Limb (tissue), 2 donors: Measurements from ENCODE around the gene KRTAP10-3.
"Not testable (repeated sequence)": the region's sequence is repeated elsewhere in the genome, so short reads cannot be mapped to it uniquely, and the experiment has no call there.

Source experiments
- DNase-seq, 2 donors: peaks; one replicate each; pipeline ENCODE4 v3.0.0-alpha.2; 2016; ENCODE audit errors: extremely low spot score in 2 of 2

KRTAP10-3 gene

DNA sequence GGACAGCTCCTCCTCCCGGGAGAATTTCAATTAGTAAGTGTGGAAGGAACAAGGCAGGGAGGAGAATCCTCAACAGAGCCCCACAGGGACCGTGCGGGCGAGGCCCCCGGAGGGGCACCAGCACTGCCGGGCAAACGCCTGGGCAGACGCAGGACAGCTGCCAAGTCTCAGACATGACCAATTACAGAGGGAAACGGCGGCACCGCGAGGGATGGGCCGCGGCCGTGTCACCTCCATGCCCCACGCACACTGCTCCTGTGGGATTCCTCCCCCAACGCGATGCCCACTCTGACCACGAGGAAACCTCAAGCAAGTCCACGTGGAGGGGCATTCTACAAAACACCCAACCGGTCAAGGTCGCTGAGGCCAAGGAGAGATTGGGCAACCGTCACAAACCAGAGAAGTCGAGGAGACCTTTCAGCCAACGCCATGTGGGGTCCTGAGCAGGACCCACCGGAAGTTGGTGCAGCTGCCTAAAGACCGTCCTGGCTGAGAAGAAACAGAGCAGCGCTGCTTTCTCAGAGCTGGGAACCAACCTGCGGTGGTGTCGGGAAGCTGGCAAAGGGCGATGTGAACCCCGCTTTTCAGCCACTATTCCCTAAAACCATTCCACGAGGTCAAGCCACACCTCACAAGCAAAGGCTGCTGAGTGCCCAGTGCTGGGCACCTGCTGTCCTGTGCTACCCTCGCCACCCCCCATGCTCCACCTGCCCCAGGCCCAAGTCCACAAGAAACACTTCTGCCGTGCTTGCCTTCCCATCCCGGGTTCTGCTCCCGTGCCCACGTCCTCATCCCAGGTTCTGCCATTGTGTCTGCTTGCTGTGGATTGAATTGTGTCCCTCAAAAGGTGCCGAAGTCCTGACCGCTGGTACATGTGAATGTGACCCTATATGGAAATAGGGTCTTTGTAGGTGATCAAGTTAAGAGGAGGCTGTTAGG is 13.5 kb upstream of the KRTAP10-3 start:
- peak in 1 of 2 donors; percentile 18 for DNase-seq

DNA sequence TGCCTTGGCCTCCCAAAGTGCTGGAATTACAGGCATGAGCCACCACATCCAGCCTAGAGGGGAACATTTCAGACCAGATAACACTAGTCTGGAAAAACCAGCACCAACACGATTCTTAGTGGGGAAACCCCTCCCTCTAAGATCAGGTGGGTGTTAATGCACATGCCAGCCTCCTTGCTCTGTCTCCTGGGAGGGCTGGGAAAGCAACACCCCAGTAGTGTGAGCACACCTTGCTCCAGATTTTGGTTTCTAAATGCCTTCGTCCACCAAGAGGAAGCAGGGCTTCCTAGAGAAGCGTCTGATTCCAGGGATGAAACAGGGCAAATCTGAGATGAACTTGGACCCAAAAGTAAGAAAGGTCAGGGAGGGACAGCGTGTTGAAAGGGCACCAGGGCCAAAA is 12.7 kb upstream of the KRTAP10-3 start:
- DNase-seq = no peak

DNA sequence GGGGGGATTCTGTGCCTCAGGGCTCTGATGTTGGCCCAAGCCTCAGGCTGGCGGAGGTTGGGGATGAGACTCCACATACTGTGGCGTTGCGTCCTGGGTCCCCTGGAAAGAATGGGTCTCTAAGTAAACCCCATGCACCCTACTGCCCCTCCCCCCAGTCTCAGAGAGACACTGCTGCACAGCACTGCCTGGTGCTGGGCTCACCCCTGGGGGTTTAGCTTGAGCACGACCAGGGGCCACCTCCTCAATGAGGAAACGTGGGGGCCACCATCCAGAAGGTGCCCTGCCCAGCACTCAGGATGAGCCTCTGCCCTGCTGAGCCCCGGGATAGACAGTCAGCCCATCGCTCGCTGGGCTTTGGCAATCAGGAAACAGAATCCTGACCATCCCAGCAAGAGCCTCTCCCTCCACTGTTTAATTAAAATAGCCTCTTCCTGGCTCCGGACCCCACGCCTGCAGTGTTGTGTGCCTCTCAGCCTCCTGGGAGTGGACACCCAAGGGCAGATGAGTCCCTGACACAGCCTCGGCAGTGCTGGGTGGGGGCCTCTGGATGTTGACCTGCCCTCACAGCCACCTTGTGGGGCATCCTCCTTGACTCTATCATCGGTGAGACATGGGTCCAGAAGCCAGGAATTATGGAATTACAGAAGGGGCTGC is 11.4 kb upstream of the KRTAP10-3 start:
- no peak for DNase-seq

DNA sequence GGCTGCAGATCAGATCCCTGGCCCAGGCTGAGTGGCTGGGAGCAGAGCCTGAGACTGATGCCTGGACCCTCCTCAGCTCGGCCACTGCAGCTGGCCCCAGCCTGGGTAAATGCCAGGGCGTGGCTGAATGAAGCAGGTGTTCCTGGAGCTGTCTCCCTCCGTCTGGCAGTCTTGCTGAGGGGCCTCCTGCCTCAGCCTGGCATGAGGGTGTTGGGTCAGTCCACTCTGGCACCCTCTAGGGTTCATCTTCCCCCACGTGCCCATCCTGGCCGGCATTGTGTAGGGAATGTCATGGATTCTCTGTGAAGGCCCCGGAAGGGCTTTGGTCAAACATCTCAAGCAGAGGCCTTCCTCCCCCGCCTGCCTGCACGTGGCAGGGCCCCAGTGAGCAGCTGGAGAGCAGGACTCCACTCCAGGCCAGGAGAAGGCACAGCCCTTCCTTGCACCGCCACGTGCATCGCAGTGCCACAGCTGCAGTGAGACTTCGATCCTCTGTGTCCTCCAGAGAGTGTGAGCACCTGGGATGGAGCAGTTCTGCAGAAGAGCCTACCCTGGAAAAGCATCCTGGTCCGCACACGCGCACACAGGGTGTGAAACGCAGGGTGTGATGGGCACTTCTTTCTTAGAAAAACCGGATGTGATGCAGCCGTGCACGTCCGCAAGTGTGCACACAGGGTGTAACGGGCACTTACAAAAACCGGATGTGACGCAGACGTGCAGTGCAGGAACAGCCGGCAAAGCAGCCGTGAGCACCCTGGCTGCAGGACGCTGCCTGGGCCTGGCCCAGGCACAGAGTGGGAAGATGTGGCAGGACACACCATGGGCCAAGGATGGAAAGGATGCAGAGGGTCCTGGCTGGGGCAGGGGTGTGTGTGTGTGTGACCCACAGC is 10.3 kb upstream of the KRTAP10-3 start:
- DNase-seq = no peak

DNA sequence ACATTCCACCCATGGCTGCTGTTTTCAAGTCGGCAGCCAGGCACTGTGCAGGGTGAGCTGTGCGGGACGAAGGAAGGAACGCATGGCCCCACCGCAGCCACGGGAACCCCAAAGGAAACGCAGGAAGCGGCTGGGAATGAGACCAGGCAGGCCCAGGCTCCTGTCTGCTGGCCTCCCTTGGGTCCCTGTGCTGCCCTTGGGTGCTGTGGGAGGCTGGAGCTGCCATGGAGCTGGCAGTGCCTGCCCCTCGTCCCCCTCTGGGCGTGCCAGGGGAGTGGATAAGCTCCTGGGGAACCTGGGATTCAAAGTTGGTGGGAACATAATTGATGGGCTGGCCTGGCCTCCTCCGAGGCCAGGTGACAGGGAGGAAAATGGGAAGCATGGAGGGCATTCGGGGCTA is 9.7 kb upstream of the KRTAP10-3 start:
- no peak for DNase-seq

DNA sequence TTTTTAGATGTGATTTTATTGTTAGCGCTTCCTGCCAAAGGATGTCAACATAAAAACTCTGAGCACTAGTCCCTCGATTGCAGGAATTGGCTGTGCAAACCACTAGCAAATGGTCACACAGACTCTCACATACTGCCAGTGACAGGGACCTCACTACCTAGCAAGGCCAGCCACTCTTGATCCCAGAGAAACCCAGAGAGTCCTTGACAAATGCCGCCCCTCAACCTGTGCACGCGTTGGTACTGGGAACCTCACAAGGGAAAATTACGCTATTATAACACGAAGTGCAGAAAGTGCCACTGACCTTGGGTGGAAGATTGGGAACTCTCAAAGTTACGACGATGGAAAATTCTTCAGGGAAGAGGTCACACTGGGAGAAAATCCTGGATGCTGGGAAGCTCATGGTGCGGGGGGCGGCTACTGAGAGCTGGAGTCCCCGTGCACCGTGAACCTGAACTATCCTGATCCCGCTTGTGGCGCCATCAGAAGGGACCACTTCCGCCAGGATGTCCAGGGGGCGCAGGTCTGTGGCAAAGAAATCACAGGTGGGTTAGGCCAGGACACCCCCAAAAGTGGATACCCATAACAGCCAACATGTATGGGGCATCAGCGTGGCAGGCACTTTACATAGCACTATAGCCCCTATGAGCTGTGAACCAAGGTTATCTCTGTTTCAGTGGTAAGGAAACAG is 9.0 kb upstream of the KRTAP10-3 start:
- no peak for DNase-seq

DNA sequence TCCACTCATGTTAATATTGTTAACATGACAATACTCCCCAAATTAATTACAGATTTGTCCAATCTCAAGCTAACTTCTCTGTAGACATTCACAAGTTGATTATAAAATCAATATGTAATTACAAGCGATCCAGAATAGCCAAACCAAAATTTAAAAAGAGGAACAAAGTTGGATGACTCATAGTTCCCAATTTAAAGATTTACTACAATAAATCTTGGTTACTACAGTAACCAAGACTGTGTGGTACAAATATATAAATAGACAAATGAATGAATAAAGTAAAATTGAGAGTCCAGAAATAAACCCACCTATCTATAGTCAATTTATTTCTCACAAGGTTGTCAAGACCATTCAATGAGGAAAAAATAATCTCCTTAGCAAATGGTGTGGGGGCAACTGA is 7.8 kb upstream of the KRTAP10-3 start:
- DNase-seq = no peak

DNA sequence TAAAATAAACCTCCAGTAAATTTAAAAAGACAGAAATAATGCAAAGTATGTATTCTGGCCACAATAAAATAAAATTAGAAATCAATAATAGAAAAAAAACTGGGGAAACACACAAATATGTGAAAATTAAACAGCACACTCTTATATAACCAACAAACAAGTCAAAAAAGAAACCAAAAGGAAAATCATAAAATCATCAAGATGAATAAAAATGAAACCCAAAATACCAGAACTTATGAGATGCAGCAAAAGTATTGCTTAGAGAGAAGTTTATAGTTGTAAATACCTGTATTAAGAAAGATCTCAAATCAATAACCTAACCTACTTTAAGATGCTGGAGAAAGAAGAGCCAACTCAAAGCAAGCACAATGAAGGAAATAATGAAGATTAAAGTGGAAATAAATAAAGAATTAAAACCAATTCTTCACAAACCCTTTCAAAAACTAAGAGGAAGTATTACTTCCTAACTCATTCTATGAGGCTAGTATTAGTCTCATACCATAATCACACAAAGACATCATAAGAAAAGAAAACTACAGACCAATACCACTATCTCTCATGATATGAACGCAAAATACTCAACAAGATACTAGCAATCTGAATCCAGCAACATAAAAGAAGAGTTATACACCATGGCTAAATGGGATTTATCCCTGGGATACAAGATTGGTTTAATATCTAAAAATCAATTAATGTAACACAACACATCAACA is 6.4 kb upstream of the KRTAP10-3 start:
- DNase-seq = no peak

DNA sequence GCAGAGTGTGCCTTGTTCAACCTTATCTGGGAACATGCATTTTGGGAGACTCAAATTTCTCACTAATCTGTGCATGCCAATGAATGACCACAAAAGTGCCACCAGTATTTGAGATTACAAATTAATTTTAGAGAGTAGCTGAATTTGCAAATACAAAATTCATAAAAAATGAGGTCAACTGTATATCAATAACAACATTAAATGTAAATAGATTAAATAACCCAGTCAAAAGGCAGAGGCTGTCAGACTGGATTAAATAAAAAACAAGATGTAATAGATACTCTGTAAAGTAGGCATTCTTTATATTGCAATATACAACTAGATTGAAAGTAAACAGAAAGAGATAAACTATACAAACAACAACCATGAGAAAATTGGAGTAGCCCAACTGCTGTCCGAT is 5.5 kb upstream of the KRTAP10-3 start:
- no peak for DNase-seq

DNA sequence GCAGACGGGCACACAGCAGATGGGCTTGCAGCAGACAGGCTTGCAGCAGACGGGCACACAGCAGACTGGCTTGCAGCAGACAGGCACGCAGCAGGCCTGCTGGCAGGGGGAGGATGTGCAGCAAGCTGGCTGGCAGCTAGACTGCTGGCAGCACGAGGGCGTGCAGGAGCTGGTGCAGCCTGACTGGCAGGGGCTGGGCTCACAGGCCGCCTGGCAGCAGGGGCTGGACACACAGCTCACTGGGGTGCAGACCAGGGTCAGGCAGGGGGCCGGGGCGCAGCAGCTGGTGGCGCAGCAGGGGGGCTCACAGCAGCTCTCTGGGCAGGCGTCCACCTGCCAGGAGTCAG is 293 bp downstream of the KRTAP10-3 start:
- DNase-seq = not testable (repeated sequence)

DNA sequence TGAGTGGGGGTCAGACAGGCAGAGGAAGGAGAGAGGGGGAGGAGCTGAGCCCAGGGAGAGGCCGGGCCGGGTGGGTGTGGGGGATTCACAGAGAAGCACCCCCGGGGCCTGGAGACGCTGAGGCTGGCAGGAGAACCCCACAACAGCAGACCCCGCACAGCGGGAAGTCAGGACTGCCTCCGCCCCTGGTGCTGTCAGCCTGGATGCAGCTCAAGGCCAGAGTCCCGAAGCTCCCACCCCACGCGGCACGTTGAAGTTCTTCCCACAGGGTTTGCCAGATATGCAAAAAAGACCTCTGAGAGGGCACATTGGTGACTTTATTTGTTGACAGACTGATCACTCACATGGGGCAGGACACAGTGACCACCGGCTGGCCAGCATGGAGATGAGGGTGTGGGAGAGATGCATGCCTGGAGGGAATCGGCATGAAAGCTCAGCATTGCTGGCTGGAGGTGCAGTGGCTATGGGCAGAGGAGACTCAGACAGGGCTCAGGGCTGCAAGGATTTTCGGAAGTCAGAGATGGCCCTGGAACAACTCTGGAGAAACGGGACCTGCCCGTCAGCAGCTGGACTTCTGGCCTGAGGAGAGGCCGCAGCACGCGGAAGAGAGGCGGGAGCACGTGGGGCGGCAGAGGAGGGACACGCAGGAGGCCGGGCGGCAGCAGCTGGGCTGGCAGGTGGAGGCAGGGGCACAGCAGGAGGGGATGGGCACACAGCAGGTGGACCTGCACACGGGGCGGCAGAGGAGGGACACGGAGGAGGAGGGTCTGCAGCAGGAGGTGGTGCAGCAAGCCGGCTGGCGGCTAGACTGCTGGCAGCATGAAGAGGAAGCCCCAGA is 885 bp downstream of the KRTAP10-3 start:
- DNase-seq = no peak

DNA sequence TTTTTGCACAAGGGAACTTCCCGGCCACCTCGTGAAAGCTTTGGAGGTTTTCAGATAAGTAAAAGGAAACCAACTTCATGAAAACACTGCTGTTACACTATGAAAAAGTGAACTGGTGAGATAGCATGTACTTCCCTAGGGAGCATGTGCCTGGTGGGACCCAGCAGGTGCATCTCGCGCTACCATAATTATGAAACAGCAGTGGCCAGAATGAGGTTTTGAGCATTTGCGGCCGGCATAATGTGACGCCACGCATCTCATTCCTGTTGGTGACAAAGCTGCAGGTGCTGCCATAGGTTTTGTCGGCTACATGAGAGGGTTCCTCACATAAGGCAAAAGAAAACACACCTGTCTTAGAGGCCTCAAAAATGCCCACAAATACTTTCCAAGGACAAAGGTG is 1.7 kb downstream of the KRTAP10-3 start:
- DNase-seq = no peak

DNA sequence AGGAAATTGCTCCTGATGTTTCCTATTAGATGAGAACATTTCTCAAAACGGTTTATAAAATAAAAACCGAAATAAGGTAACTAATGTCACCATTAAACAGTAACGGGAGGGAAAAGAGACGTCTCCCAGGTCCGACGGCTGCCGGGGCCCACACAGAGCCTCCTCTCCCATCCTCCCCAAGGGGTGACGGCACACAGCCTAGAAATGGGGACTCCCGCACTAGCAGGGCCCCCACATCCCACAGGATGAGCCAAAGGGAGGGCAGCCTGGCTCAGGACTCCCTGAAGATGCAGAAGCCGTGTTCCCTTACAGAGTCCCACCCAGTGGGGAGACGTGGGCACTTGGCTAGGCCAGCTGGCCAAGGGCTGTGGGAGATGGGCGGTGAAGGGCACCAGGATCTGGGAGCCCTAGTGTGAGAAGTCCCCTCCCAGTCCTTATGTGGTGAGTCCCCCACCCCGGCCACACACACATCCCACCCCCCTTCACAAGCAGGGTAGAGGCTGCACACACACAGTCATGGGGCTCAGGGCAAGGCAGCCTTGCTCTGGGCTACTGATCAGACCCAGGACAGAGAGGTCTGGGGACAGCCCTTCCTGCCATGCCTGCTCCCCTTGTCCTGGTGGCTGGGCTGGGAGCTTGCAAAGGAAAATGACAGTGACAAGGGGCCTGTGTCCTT is 3.3 kb downstream of the KRTAP10-3 start:
- DNase-seq = no peak

DNA sequence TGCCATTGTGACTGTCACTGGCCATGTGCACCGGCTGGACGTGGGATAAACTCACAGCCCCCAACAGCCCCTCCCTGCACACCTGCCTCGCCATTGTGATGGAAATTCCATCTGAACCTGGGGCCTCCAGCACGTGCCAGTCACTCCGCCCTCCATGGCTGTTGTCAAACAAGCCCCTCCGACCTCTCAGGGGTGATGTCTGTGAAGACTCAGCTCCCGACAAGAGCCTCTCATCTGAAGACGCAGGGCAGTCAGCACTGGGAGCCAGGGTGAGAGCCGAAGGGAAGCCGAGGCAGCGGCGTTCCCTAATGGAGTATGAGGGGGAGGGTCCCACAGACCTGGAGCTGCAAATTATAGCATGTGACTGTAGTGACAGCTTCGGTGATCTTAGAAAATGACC is 5.9 kb downstream of the KRTAP10-3 start:
- no peak for DNase-seq

DNA sequence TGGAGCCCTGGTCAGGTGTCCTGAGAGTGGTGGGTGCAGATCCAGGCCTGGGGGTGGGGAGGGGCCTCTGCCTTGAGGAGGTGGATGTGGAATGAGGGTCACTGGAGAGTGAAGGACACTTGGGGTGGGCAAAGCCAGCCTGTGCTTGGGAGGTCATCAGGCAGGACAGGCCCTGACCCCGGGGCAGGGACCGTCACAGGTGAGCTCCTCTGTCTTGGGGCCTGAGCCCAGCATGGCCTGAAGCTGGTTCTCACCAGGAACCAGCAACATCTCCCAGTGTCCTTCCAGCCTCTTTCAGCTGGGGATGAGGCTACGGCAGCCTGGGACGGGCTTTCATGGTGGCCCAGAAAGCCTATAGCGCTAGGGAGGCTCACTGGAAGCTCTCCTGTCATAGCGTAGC is 6.5 kb downstream of the KRTAP10-3 start:
- DNase-seq = no peak

DNA sequence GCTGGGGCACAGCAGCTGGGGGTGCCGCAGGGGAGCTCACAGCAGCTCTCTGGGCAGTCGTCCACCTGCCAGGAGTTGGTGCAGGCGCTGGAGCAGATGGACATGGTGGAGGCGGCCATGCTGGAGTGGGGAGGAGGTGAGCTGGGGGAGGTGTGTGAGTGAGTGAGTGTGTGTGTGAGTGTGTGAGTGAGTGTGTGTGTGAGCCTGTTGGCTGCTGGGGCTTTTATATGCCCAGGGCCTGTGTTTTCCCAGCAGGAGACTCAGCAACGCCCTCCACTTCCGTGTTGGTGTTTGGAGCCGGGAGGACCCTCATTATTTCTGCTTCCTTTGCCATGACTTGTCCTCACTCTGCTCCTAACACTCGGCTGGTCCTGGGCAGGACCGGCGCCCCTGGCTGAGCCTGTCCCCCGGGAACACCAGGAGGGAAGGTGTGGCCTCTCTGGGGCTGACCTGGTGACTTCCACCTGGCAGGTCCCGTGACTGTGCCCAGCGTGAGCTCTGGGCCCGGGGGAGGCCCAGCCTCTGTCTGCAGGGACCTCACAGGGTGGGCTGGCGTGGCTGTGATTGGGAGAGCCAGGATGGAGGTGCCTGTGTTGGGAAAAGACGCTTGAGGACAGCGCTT is 7.1 kb downstream of the KRTAP10-3 start, which contains the start of gene KRTAP10-2:
Gene KRTAP10-2 (minus strand): TSS at position 166 of the 622 bp plus-strand sequence. CDS start 47 bp downstream, at position 119.
- no peak for DNase-seq

DNA sequence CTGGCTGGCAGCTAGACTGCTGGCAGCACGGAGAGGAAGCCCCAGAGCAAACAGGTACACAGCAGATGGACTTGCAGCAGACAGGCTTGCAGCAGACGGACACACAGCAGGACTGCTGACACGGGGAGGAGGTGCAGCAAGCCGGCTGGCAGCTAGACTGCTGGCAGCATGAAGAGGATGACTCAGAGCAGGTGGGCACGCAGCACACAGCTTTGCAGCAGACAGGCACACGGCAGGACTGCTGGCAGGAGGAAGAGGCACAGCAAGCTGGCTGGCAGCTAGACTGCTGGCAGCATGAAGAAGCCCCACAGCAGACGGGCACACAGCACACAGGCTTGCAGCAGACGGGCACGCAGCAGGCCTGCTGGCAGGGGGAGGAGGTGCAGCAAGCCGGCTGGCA is 7.8 kb downstream of the KRTAP10-3 start:
- DNase-seq = no peak

DNA sequence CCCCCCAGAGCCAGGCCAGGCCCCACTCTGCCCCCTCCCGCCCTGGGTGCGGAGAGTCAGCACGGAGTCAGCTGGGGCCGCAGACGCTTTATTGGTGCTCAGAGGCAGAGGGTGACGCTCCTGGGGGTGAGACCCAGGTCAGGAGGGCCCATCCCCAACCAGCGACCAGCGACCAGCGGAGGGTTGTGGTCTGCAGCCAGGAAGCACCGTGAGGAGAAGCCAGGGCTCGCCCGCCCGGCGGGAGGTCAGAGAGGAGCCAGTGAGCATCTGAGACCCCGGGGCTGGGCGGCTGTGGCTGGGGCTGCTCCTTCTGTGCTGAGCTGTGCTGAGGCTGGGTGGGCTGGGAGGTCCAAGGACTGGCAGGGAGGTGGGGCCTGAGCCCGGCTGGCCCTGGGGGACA is 8.3 kb downstream of the KRTAP10-3 start:
- DNase-seq = not testable (repeated sequence)
